Measurements from ENCODE around the gene KRTAP10-9.

DNA sequence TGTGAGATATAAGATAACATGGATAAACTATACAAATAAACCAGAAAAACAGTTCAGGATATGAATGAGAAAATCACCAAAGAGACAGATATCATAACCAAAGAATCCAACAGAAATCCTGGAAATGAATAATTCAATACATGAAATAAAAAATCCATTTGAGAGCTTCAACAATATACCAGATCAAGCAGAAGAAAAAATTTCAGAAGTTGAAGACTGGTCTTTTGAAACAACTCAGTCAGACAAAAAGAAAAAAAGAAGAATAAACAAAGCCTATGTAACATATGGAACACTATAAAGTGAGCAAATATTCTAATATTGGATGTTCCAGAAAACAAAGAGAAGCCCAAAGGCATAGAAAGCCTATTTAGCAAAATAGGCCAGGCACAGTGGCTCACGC is 45.0 kb downstream of the KRTAP10-9 start:
- TF ChIP-seq EZH2 (IDR thresholded peaks at IDR 0.05; ENCODE audit: insufficient read depth, low read length), result no peak
- TF ChIP-seq, protein P1, sequence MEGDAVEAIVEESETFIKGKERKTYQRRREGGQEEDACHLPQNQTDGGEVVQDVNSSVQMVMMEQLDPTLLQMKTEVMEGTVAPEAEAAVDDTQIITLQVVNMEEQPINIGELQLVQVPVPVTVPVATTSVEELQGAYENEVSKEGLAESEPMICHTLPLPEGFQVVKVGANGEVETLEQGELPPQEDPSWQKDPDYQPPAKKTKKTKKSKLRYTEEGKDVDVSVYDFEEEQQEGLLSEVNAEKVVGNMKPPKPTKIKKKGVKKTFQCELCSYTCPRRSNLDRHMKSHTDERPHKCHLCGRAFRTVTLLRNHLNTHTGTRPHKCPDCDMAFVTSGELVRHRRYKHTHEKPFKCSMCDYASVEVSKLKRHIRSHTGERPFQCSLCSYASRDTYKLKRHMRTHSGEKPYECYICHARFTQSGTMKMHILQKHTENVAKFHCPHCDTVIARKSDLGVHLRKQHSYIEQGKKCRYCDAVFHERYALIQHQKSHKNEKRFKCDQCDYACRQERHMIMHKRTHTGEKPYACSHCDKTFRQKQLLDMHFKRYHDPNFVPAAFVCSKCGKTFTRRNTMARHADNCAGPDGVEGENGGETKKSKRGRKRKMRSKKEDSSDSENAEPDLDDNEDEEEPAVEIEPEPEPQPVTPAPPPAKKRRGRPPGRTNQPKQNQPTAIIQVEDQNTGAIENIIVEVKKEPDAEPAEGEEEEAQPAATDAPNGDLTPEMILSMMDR (IDR thresholded peaks at IDR 0.05; ENCODE audit: insufficient read depth, low read depth, low read length), result no peak

Measured in astrocyte (in vitro differentiated cells and primary cell).